Naive B cell (primary cell): ENCODE measurements around the gene TMUB2. TPM values are rescaled to one million over a fixed set of nuclear protein-coding genes. Genes with fewer than 3 reads are reported as not detected.
"Not testable (repeated sequence)": the region's sequence is repeated elsewhere in the genome, so short reads cannot be mapped to it uniquely, and the experiment has no call there.

Source experiments
- ATAC-seq, 2 donors: fragments of 150-1000 bp; cut with Tn5 transposase; 2 replicates each; pipeline ENCODE4 v1.10.0; 2021; ENCODE audit warnings: low read depth in 2 of 2, mild to moderate bottlenecking in 2 of 2, moderate library complexity in 2 of 2
- DNase-seq: peaks from one replicate; pipeline ENCODE4 v3.0.0; 2022
- H3K27ac Mint-ChIP-seq, 6 donors: one replicate each; pipeline ENCODE4 v1.8.0; 2020 to 2022; ENCODE audit warnings: mild to moderate bottlenecking in 6 of 6, mixed read lengths in 6 of 6, moderate library complexity in 5 of 6, inconsistent platforms in 2 of 6
- H3K27me3 Mint-ChIP-seq, 3 donors: one replicate each; pipeline ENCODE4 v1.8.0; 2021 to 2022; ENCODE audit warnings: mixed read lengths in 3 of 3, mild to moderate bottlenecking in 1 of 3
- H3K36me3 Mint-ChIP-seq, 2 donors: one replicate each; pipeline ENCODE4 v1.8.0; 2020 to 2022; ENCODE audit warnings: mixed read lengths in 2 of 2, inconsistent platforms in 1 of 2, mild to moderate bottlenecking in 1 of 2
- H3K4me1 Mint-ChIP-seq, 3 donors: one replicate each; pipeline ENCODE4 v1.8.0; 2020 to 2022; ENCODE audit warnings: mixed read lengths in 3 of 3, inconsistent platforms in 1 of 3, mild to moderate bottlenecking in 1 of 3, moderate library complexity in 1 of 3
- H3K4me3 Mint-ChIP-seq, 8 donors: one replicate each; pipeline ENCODE4 v1.8.0; 2020 to 2022; ENCODE audit warnings: mild to moderate bottlenecking in 8 of 8, mixed read lengths in 8 of 8, moderate library complexity in 8 of 8, inconsistent platforms in 2 of 8
- H3K9me3 Mint-ChIP-seq, 7 donors: one replicate each; pipeline ENCODE4 v1.8.0; 2020 to 2022; ENCODE audit warnings: mixed read lengths in 7 of 7, mild to moderate bottlenecking in 5 of 7, inconsistent platforms in 2 of 7, moderate library complexity in 1 of 7
- polyA plus RNA-seq, 6 donors: library from polyadenylated mRNA; unstranded; fragments of 300-500 nt; fragmentation: Illumina TruSeq; gene quantifications; one replicate each; pipeline ENCODE4 v1.2.3, GENCODE V29; 2021; ENCODE audit warnings: low read depth in 6 of 6

The TMUB2 gene
- polyA plus RNA-seq, 6 donors from 2014 or later: 39.7 to 69.9 (median 44.8) TPM

GRCh38 chr17:44220213-44221083, 33.7 kb downstream of the TMUB2 start:
- ATAC-seq (peak; percentile 11 to 16), DNase-seq (peak; percentile 53)
- Mint-ChIP-seq H3K4me3 (peak overlapping the region; percentile 91 to 100 (median 96)), H3K27me3 (no peaks in the 10 kb centered on the region), H3K9me3 (no peaks in the 10 kb centered on the region), H3K4me1 (peaks cover 27 to 42% (median 41%) of the 10 kb centered on the region in 3 donors), H3K36me3 (peaks cover 6 to 10% of the 10 kb centered on the region in 2 donors), H3K27ac (peak overlapping the region; percentile 76 to 97 (median 96))

GRCh38 chr17:44221084-44221861, 34.5 kb downstream of the TMUB2 start:
- peak overlapping the region; percentile 91 to 100 (median 96) for H3K4me3 Mint-ChIP-seq
- H3K27me3 Mint-ChIP-seq: no peaks in the 10 kb centered on the region
- no peaks in the 10 kb centered on the region for H3K9me3 Mint-ChIP-seq
- DNase-seq (peak; percentile 72), ATAC-seq (peak; percentile 22 to 27)
- peaks cover under 1 to 5% of the 10 kb centered on the region in 2 donors for H3K36me3 Mint-ChIP-seq
- H3K4me1 Mint-ChIP-seq: peaks cover 20 to 33% (median 32%) of the 10 kb centered on the region in 3 donors
- H3K27ac Mint-ChIP-seq: peak overlapping the region; percentile 88 to 96 (median 96)

GRCh38 chr17:44221862-44222111, 35.0 kb downstream of the TMUB2 start:
- H3K36me3 Mint-ChIP-seq: peaks cover 0 to 2% of the 10 kb centered on the region in 2 donors
- H3K27ac Mint-ChIP-seq: peak overlapping the region; percentile 88 to 96 (median 96)
- no peaks in the 10 kb centered on the region for H3K27me3 Mint-ChIP-seq
- ATAC-seq (no peak), DNase-seq (peak; percentile 30)
- peaks cover 15 to 28% (median 27%) of the 10 kb centered on the region in 3 donors for H3K4me1 Mint-ChIP-seq
- no peaks in the 10 kb centered on the region for H3K9me3 Mint-ChIP-seq
- H3K4me3 Mint-ChIP-seq: peak overlapping the region; percentile 91 to 100 (median 96)

- ATAC-seq (no peak), DNase-seq (peak; percentile 39)
- H3K4me3 Mint-ChIP-seq: peak overlapping the region; percentile 91 to 100 (median 96)
- H3K36me3 Mint-ChIP-seq: no peaks in the 10 kb centered on the region
- no peaks in the 10 kb centered on the region for H3K9me3 Mint-ChIP-seq
- H3K4me1 Mint-ChIP-seq: peaks cover 11 to 24% (median 22%) of the 10 kb centered on the region in 3 donors
- no peaks in the 10 kb centered on the region for H3K27me3 Mint-ChIP-seq
- peak overlapping the region; percentile 88 to 96 (median 96) for H3K27ac Mint-ChIP-seq
These were observed 35.5 kb downstream of the TMUB2 start for GRCh38 chr17:44222112-44222869.

GRCh38 chr17:44223541-44224071, 36.8 kb downstream of the TMUB2 start:
- peaks cover 6 to 17% (median 13%) of the 10 kb centered on the region in 3 donors for H3K4me1 Mint-ChIP-seq
- DNase-seq (no peak), ATAC-seq (no peak)
- H3K9me3 Mint-ChIP-seq: no peaks in the 10 kb centered on the region
- no peaks in the 10 kb centered on the region for H3K27me3 Mint-ChIP-seq
- H3K36me3 Mint-ChIP-seq: no peaks in the 10 kb centered on the region
- peak overlapping the region in 5 of 8 donors; percentile 30 to 100 (median 56) for H3K4me3 Mint-ChIP-seq
- peak overlapping the region in 2 of 6 donors; percentile 1 to 37 for H3K27ac Mint-ChIP-seq

GRCh38 chr17:44229090-44229489, 42.3 kb downstream of the TMUB2 start:
- H3K27me3 Mint-ChIP-seq: no peaks in the 10 kb centered on the region
- H3K4me1 Mint-ChIP-seq: no peaks in the 10 kb centered on the region
- H3K27ac Mint-ChIP-seq: no peak overlapping the region
- H3K4me3 Mint-ChIP-seq: no peak overlapping the region
- no peak for DNase-seq
- ATAC-seq: no peak
- H3K36me3 Mint-ChIP-seq: no peaks in the 10 kb centered on the region
- H3K9me3 Mint-ChIP-seq: no peaks in the 10 kb centered on the region

- no peaks in the 10 kb centered on the region for H3K36me3 Mint-ChIP-seq
- no peak overlapping the region for H3K27ac Mint-ChIP-seq
- peaks cover 0 to 4% (median 0%) of the 10 kb centered on the region in 3 donors for H3K27me3 Mint-ChIP-seq
- no peak for DNase-seq
- H3K4me1 Mint-ChIP-seq: no peaks in the 10 kb centered on the region
- no peak overlapping the region for H3K4me3 Mint-ChIP-seq
- H3K9me3 Mint-ChIP-seq: no peaks in the 10 kb centered on the region
- no peak for ATAC-seq
These were observed 43.4 kb downstream of the TMUB2 start for GRCh38 chr17:44230140-44230539.

GRCh38 chr17:44232061-44232460, 45.3 kb downstream of the TMUB2 start:
- no peaks in the 10 kb centered on the region for H3K9me3 Mint-ChIP-seq
- H3K4me3 Mint-ChIP-seq: no peak overlapping the region
- ATAC-seq (no peak), DNase-seq (no peak)
- no peaks in the 10 kb centered on the region for H3K4me1 Mint-ChIP-seq
- H3K27ac Mint-ChIP-seq: no peak overlapping the region
- peaks cover 0 to 20% (median 0%) of the 10 kb centered on the region in 3 donors for H3K27me3 Mint-ChIP-seq
- H3K36me3 Mint-ChIP-seq: no peaks in the 10 kb centered on the region

- Mint-ChIP-seq H3K4me1 (no peaks in the 10 kb centered on the region), H3K36me3 (no peaks in the 10 kb centered on the region), H3K4me3 (peak overlapping the region in 1 of 8 donors; percentile 67), H3K27me3 (peaks cover 0 to 20% (median 0%) of the 10 kb centered on the region in 3 donors), H3K27ac (no peak overlapping the region), H3K9me3 (no peaks in the 10 kb centered on the region)
- ATAC-seq (no peak), DNase-seq (no peak)
These were observed 46.8 kb downstream of the TMUB2 start for GRCh38 chr17:44233582-44233981.

- H3K36me3 Mint-ChIP-seq: no peaks in the 10 kb centered on the region
- DNase-seq: no peak
- peaks cover 0 to under 1% (median 0%) of the 10 kb centered on the region in 3 donors for H3K4me1 Mint-ChIP-seq
- no peak for ATAC-seq
- H3K27me3 Mint-ChIP-seq: peaks cover 0 to 20% (median 0%) of the 10 kb centered on the region in 3 donors
- no peak overlapping the region for H3K27ac Mint-ChIP-seq
- no peak overlapping the region for H3K4me3 Mint-ChIP-seq
- H3K9me3 Mint-ChIP-seq: no peaks in the 10 kb centered on the region
These were observed 48.8 kb downstream of the TMUB2 start for GRCh38 chr17:44235583-44235936.

- Mint-ChIP-seq H3K4me1 (peaks cover 0 to 9% (median 0%) of the 10 kb centered on the region in 3 donors), H3K36me3 (no peaks in the 10 kb centered on the region), H3K27me3 (peaks cover 0 to 20% (median 0%) of the 10 kb centered on the region in 3 donors), H3K27ac (peak overlapping the region in 1 of 6 donors; percentile 22), H3K9me3 (no peaks in the 10 kb centered on the region), H3K4me3 (no peak overlapping the region)
- DNase-seq (no peak), ATAC-seq (no peak)
These were observed 49.7 kb downstream of the TMUB2 start for GRCh38 chr17:44236444-44236991.

GRCh38 chr17:44237886-44238285, 51.1 kb downstream of the TMUB2 start:
- not testable (repeated sequence) for ATAC-seq, H3K4me3 Mint-ChIP-seq, H3K27ac Mint-ChIP-seq, DNase-seq, H3K9me3 Mint-ChIP-seq, H3K36me3 Mint-ChIP-seq
- peaks cover under 1 to 16% (median 4%) of the 10 kb centered on the region in 3 donors for H3K4me1 Mint-ChIP-seq
- peaks cover 0 to 20% (median 0%) of the 10 kb centered on the region in 3 donors for H3K27me3 Mint-ChIP-seq
